Fibroblast of skin of right biceps (primary cell): ENCODE measurements around the gene TPO.
"Not testable (repeated sequence)": the region's sequence is repeated elsewhere in the genome, so short reads cannot be mapped to it uniquely, and the experiment has no call there.

Experiments
- DNase-seq: peaks from one replicate; pipeline ENCODE4 v3.0.0-alpha.2; 2013

Gene TPO

DNA sequence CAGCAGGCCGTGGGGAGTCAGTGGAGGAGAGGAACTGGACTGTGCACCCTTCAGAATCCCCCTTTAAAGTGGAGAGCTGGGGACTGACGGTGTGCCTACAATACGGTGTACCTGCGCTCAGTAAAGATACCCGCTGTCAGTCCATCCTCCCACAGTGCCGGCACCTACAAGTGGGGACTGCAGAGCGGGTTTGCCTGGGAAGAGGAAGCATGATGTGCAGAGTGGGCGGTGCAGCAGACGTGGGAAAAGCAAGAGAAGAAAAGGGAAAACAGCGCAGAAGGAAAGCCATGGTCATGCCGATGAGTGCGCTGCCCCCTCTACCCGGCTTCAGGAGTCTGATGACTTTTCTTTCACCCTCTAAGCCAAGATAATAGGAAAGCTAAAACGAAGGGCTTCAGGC is 148.0 kb downstream of the TPO start:
- no peak for DNase-seq

DNA sequence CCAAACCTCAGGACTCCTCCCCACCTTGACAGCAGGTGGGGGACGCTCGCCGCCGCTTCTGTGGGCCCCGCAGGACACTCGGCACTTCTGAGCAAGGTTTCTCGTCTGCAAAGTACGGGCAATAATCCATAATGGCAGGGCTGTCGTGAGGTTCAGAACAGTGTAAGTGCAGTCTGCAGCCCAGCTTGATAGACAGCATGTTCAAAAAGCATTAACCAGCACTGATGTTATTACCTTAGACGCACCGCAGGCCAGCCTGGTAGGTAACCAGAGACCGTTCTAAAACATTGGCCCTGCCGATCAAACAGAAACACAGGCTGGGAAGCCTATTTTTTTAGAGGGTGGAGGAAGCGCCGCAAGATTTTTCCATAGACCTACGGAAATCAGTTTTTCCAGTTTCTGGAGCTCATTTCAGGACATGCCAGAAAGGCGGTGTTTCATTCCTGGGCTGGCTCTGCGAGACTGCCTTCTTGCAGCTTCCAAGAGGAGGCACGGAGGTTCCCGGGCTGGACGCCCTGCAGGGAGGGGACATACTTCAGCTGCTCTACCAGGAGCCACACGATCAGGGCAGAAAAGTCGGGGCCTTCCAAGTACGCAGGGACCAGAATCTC is 148.7 kb downstream of the TPO start:
- DNase-seq = no peak

DNA sequence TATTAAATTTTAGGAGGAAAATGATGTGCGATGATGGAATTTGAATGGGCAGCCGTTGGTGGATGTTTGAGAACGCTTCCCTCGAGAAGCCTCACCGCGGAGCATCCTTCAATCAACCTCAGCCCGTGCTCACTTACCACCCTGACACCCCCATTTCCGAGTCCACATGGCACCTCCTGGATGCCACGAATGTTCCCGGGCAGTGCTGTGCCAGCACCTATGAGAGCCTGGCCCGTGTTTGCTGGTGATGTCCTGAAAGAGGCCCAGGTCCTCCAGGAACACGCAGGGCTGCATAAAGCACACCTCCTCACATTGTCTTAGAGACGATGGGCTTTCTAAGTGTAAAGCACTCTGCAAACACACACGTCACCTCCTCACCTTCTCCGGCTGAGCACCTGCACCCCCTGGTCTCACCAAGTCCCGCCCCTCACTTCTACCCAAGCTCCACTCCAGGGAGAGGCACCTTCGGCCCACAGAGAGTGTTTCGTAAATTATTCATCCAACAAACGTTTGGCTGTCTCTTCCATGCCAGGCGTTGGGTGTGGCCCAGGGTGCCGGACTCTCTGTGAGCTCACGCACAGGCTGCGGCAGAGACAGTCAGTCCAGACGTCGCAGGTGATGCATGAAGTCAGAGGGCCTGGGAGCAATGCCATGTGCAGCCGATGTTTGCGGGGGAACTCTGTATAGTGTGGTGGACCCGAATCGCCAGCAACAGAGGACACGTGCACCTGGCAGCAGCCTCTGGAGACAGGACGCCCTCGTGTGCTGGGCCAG is 150.0 kb downstream of the TPO start:
- no peak for DNase-seq

DNA sequence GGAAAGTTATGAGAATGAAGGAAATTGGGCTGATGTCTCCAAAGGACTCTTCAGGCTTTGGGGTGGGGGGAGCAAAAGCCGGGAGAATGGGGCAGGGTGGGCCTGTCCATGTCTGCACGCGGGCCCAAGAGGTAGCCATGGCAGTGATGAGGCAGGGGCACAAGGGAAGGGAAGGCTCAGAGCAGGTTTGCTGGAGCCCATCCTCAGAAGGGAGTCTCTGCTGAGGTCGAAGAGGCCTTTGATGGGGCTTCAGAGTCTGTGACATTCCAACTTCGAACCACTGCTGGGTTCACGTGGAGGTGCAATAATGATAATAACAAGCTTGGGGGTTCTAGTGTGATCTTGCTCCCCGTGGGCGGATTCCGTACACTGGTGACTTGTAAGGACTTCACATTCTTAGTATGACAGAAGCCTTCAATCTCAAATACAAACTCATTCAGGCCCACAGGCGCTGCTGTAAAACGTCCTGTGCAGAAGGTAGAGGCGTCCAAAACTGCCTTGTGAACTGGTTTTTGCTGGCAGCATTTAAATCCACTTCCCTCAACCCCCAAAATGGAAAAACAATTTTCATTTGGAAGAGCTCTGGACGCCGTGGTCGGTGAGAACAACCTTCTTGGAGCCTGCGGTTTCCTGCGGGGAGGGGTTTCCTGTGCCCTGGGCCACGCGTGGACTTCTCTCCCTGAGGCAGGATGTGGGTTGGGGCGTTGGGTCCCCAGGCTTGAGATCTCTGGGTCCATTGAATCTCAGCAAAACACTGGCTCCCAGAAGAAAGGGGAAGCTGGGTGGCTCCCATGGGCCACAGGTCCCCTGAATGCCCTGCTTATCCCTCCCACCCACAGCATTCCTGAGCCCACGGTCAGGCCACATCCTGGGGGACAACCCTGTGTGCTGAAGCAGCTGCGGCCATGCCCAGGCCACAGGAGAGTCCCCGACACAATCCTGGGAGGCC is 151.0 kb downstream of the TPO start:
- DNase-seq = no peak

DNA sequence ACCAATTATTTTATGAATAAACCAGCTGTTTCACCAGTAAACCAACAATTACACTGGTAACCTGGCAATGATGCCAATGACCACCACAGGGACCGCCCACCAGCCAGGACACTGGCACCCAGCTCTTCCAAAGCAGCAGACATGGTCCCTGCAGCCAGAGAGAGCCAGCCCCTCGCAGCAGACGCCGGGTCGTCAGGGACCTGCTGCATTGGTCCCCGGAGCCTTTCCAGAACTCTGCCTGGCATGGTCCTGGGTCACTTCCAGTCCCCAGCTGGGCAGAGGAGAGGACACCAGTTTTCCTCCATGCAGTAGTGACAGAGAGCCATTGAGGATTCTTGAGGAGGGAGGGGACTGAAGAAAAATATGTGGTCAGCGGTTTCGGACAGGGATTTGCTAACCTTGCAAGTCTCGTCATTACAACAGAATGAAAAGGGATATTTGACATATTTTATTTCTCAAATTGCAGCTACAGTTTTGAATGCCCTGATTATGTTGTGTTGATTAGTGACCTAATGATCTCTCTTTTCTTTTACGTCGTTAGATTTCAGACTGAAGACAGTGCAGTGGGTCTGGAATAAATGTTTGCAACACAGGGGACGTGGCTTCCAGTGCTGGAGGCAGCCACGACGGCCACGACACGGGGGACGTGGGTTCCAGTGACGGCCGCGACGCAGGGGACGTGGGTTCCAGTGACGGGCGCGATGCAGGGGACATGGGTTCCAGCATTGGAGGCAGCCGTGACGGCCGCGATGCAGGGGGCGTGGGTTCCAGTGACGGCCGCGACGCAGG is 154.5 kb downstream of the TPO start:
- no peak for DNase-seq

GRCh38 chr2:1568345-1568668 is 155.0 kb downstream of the TPO start:
- not testable (repeated sequence) for DNase-seq

DNA sequence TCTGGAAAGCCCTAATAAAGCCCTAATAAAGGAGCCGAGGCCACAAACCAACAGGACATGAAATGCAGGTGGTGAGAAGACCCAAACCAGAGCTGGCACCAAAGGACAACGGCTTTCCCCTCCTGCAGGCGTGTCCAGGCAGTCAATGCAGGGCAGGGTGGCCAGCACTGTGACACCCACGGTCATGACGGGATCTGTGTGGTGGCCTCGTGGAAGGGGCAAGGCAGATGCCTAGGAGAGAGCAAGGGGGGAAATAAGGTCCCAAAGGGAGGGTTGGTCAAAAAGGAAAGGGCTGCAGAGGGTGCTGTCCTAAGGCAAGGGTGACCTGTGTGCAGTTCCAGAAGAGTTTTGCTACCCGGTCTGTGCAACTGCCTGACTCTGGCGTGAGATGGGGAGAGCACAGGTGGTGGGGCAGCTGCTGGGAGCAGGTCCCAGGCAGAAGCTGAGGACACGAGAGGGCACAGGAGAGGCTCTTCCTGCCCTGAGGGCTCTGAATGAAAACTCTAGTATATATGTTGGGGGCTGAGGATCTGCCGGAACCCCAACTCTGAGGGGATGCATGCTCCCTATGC is 156.7 kb downstream of the TPO start:
- no peak for DNase-seq

DNA sequence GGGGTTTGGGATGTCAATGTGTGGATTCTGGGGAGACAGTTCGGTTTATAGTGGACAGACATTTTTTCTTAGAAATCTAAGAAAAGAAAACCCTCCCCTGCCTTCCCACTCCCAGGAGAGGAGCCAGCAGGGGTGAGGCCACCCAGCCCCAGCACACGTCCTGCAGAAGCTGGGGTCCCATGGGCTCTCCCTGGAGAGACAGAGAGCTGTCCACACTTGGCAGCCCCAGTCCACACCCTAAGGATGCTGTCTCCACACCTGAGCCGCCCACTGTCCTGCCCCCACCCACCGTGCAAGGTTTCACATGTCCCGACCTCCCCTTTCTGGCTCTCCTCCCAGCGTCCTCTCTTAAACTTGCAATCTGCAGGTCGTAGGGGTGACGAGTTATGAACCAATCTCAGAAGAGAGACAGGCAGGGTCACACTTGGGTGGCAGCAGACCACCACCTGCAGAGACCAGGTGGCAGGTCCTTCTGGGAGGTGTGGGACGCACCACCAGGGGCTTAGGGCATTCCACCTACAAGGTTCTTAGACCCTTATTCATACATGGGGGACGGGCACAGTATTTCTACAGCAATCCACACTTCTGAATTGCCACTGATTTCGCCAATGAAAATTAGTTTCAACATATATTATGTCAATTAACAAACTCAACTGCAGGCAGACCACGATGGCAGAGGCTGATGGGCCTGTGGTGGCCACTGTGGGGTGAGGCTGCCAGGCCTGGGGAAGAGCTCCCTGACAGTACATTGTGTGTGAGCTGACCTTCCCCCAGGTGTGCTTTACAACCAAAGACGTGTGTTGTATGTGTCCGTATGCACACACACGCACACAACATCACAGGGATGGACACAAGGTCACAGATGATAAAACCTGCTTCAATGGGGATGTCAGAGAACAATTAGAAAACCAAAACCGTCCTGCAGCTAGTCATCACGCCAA is 158.5 kb downstream of the TPO start:
- DNase-seq = no peak

DNA sequence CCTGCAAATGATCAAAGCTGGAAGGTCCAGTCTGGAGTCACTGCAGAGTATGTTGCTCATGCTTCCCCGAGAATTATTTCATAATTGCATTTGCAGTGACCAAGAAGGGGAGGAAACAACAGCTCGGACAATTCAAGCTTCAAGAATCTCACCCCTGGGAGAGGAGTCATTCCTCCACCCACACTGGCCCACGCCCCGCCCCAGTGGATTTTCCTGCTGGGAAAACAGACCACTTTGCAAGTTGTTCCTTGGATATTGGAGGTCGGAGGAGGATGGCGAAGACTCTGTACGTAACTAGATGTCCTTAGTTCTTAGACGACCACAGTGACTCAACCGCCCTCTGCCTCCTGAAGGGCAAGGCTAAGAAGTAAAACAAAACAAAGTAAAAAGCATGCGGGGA is 159.4 kb downstream of the TPO start:
- DNase-seq = peak; percentile 46

DNA sequence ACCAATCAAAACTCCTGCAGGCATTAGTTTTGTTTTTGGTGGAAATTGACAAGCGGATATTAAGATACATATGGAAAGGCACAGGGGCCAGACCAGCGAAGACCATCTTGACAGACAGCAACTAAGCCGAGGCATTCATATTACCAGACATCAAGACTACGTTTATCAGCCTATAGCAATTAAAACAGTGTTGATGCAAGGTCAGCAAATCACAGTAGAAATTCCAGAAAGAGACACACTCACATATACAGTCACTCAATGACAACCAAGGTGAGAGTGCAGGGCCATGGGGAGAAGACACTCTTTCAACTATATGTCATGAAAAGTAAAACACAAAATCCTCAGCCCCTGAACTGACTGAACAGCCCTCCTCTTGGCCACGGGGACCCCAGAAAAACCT is 164.6 kb downstream of the TPO start:
- no peak for DNase-seq

DNA sequence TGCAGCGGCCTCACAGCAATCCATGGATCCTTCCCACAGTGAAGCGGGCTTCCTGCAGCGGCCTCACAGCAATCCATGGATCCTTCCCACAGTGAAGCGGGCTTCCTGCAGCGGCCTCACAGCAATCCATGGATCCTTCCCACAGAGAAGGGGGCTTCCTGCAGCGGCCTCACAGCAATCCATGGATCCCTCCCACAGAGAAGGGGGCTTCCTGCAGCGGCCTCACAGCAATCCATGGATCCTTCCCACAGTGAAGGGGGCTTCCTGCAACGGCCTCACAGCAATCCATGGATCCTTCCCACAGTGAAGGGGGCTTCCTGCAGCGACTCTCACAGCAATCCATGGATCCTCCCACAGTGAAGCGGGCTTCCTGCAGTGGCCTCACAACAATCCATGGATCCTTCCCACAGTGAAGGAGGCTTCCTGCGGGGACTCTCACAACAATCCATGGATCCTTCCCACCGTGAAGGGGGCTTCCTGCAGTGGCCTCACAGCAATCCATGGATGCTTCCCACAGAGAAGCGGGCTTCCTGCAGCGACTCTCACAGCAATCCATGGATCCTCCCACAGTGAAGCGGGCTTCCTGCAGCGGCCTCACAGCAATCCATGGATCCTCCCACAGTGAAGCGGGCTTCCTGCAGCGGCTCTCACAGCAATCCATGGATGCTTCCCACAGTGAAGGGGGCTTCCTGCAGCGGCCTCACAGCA is 168.1 kb downstream of the TPO start:
- DNase-seq = not testable (repeated sequence)

DNA sequence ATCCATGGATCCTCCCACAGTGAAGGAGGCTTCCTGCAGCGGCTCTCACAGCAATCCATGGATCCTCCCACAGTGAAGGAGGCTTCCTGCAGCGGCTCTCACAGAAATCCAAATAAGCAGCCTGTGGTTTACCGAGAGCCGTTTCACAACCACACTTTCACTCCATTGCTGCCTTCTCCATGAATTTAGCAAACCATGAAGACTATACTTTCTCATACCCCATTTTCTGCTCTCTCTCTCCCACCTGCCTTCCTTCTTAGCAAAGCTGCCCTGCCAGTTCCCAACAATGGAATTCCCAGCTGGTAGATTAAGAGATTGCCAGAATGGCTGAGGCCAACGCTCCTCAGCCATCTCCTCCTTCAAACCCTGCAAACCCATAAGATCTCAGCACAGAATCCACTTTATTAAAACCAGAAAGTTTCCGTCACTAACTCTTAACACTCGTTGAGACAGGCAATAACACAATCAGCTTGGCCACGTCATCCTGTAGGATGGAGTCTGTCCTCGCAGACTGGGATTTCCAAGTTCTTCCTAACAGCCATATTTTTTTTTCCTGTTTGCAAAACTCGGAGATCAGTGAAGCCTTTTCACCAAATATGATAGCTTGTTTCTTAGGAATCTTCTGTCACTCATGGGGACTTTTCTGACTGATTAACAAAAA is 168.8 kb downstream of the TPO start:
- peak; percentile 68 for DNase-seq

- no peak for DNase-seq
These were observed 169.7 kb downstream of the TPO start for GRCh38 chr2:1582891-1583341.

DNA sequence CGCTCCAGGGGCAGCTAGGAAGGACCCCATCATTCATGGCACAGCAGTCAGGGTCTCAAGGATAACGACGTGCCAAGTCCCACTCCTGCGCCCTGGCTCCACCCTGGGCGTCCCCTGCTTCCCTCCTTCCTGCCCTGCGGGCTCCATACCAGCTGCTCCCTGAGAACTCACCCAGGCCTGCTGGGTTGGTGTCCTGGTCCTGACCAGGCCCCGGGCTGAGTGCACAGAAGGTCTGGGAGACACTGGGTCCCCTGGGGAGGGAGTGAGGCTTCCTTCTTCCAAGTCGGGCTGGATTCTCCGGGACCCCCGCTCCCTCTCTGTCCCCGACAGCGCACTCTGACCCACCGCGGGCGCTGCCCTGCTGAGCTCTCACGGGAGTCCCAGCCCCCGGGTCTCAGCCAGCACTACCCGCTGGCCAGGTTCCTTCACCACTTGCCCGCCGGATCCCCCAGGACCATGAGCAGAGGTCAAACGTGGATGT is 170.8 kb downstream of the TPO start:
- no peak for DNase-seq

GRCh38 chr2:1584691-1585485 is 171.6 kb downstream of the TPO start:
- no peak for DNase-seq

DNA sequence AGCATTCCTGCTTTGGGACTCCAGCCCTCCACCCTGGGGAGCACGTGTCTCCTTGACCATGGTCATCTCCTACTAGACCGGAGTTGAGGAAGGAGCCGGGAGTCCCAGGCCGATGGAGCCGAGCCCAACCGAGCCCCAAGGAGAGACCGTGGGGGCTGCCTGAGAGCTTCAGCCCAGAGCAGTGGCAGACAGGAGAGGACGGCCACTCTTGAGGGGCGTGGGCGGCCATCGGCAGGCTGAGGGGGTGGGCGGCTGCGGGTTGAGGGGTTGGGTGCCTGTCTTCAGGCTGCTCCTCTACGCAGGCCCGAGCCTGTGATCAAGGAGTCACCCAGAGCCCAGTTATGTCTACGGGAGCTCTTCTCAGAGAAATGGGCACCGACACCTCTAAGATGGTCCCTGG is 172.4 kb downstream of the TPO start:
- no peak for DNase-seq

- no peak for DNase-seq
These were observed 173.1 kb downstream of the TPO start for GRCh38 chr2:1586251-1586922.
